C1 segment of cervical spinal cord (tissue), 14 donors: ENCODE data around the gene PTOV1.
"Not testable (repeated sequence)": the region's sequence is repeated elsewhere in the genome, so short reads cannot be mapped to it uniquely, and the experiment has no call there.

ENCODE experiments used
- DNase-seq, 14 donors: peaks; one replicate each; lab custom pipeline; 2025; lab: John Stamatoyannopoulos, UW

The PTOV1 gene

GRCh38 chr19:49817964-49818648, 32.9 kb upstream of the PTOV1 start, which contains the start of gene MED25:
TSS of gene MED25 (plus strand) at chr19:49818289. CDS start at chr19:49818342, 53 bp downstream.
- DNase-seq = peak; percentile 9 to 96 (median 86)

- peak in 1 of 14 donors; percentile 45 for DNase-seq
Observed at GRCh38 chr19:49818649-49819370, 32.1 kb upstream of the PTOV1 start.

GRCh38 chr19:49819452-49820115, 31.4 kb upstream of the PTOV1 start:
- DNase-seq = not testable (repeated sequence)

DNA sequence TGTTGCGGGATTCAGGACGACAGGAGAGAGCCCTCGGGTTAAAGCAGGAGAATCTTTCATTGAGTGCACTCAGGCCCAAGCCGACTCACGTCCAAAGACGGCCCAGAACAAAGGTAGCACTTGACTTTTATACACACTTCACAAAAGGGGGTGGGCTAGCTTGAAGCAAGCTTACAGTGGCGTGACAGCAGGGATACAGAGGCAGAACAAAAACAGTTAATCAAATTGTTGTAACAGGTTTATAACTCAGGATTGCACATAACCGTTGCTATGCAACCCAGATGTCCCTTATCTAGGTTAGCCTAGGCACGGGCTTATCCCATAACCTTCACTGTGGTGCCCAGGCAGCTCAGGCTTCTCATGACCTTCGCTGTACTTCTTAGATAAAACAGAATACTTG, 30.8 kb upstream of the PTOV1 start:
- DNase-seq = no peak

DNA sequence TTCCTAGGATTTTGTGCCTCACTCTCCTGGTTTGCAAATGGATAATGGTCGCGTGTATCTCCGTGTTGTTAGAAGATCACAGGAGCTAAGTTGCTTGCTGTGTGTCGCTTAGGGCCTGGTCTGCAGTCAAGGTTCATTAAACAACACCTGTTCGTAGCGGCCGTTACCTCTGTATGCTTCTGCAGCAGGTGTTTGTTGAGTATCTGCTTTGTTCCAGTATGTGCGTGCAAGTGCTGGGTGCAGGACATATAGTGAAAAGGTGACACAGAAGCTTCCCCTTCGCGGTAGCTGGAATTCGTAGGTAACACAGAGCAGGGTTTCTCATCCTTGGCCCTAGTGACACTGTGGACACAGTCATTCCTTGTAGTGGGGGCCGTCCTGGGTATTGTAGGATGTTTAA, 27.5 kb upstream of the PTOV1 start:
- DNase-seq = no peak

- DNase-seq = no peak
Observed at GRCh38 chr19:49824662-49825061, 26.3 kb upstream of the PTOV1 start.

DNA sequence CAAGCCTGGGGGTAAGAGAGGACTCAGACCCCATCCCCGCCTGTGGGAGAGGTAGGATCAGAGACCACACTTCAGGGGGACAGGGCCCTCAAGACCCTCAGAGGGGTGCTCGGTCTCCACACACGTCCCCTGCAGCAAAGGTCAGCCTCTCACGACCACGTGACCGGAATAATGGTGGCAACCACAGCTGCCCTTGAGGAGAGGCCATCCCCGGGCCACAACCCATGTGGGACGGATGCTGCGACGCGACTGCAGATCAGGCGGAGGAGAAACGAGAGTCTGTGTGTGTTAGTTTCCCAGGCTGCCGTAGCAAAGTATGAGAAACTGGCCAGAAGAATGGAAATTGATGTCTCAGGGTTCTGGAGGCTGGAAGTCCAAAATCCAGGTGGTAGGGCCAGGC, 23.9 kb upstream of the PTOV1 start:
- no peak for DNase-seq

- DNase-seq = no peak
Observed at GRCh38 chr19:49829200-49829599, 21.8 kb upstream of the PTOV1 start.

GRCh38 chr19:49829721-49830120, 21.2 kb upstream of the PTOV1 start:
- no peak for DNase-seq

DNA sequence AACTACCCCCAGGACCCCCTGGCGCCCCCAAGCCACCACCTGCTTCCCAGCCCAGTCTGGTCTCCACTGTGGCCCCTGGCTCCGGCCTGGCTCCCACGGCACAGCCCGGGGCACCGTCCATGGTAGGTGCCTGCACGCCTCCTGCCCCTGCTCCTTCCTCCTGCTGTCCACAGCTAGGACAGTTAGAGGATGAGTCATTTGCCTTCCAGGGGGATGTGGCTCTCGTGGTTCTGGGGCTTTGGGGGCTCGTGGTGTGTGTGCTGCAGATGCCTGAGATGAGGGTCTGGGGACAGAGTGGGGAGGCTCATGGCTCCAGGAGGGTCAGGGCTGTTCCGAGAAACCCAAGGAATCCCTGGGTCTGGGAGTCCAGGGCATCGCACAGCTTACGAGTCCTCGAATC, 20.2 kb upstream of the PTOV1 start:
- no peak for DNase-seq

GRCh38 chr19:49831592-49831991, 19.4 kb upstream of the PTOV1 start:
- DNase-seq = no peak

GRCh38 chr19:49832556-49832955, 18.4 kb upstream of the PTOV1 start:
- DNase-seq = no peak

GRCh38 chr19:49833599-49833998, 17.4 kb upstream of the PTOV1 start:
- DNase-seq = no peak

DNA sequence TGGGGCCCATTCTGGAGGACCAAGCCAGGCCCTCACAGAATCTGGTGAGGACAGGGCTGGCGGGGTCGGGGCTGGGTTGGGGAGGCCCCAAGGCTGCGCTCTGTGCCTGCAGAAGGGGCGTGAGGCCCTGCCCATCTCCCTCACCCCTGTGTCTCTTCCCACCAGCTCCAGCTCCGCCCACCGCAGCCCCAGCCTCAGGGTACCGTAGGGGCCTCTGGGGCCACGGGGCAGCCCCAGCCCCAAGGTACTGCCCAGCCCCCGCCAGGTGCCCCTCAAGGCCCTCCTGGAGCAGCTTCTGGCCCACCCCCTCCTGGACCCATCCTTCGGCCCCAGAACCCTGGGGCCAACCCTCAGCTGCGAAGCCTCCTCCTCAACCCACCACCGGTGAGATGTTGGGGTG, 15.4 kb upstream of the PTOV1 start:
- no peak for DNase-seq

DNA sequence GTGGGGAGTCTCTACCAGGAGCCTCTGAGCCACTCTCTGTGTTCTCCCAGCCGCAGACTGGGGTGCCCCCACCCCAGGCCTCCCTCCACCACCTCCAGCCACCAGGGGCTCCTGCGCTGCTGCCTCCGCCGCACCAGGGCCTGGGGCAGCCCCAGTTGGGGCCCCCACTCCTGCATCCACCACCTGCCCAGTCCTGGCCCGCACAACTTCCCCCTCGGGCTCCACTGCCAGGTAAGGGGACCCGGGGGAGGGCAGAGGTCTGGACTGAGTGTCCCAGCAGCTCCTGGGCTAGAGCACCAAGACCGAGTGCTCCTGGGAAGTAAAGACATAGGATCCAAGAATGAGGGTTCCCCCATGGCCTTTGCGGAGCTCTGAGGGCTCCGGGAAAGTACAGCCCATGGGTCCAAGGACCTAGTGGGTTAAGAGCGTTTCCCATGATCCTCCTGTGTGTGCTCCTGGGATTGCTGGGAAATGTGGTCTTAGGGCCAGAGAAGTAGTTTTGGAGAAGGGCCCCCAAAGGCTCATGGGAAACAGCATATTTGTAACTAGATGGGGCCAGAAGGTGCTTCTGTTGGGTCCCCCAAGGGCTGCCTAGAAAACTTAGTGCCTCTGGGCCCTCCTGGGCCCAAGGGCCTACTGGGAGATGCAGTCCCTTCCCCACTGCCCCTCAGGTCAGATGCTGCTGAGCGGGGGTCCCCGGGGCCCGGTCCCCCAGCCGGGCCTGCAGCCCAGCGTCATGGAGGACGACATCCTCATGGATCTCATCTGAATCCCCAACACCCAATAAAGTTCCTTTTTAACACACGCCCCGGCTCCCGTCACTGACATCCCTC, 14.6 kb upstream of the PTOV1 start:
- DNase-seq = no peak

DNA sequence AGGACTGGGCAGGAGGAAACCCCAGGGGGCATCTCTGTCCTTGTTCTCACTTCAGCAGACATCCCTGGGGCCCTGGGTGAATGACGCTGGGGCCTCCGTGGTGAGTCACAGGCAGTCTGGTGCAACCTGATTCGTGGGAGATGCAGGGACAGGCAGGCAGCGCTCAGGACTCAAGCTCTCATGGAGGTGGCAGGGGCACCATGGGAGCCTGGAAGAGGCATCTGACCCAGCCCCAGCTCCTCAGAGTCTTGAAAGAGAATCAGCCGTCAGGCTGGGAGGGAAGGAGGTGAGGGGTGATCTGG, 14.0 kb upstream of the PTOV1 start:
- no peak for DNase-seq

DNA sequence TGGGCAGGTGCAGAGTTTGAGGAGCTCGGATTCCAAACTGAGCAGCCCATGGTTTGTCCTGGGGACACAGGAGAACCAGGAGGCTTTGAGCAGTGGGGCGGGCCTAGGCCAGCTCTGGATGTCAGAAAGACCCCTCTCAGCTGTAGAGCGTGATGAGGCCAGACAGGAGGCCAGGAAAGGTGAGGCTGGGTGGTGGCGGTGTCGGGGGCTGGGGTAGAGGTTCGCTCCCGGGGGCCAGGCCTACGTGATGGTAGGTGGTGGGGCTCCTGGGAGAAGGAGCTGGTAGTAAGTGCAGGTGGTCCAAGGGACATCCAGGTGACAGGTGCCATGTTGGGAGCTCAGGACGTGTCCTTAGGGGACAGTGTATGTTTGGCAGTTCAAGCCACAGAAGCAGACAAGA, 13.5 kb upstream of the PTOV1 start:
- no peak for DNase-seq

DNA sequence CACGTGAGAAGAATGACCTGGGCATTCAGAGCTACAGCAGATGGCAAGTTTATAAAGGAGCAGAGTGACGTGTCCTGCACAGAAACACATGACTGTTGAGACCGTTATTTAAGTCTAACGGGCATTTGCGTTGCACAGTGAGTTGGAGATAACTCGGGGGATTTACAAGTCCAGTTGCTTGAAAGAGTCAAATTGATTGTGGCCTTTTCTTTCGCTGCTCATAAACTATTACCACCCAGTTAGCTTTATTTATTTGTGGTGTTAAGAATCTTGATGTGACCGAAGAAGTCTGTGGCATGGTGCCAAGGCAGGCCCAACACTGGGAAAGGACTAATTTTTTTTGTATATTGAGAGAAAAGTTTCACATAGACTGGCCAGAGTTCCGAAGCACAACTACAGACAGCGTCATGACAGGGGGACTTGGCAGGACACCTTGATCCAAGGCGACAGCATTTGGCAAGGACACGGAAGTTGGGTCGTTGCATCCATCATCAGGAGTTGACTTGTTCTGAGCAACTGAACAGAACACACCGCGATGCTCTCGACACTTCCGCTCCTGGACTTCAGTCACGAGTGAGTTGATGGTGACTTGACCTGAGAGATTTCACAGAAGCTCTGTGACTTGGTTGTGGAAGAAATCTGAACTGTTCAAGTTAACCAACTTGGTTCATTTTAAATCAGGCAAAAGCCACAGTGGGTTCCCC, 11.9 kb upstream of the PTOV1 start:
- no peak for DNase-seq

- no peak for DNase-seq
Observed at GRCh38 chr19:49839713-49840112, 11.2 kb upstream of the PTOV1 start.

DNA sequence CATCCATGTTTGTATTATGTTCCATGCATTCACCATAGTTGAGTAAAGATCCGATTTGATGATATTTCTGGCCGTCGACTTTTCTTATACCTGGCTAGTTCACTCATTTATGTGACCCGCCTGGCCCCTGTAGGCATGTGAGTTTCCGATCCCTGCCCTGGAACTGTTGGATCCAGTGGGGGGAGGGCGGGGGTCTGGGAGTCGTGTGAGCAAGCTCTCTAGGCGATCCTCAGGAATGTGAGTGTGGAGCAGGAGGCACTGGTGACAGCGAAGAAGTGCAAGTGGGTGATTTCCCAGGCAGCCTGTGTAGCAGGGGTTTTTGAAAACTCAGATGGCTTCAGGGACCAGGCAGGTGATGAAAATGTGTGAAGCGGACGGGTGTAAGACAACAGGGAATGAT, 10.6 kb upstream of the PTOV1 start:
- no peak for DNase-seq

GRCh38 chr19:49840736-49841249, 10.2 kb upstream of the PTOV1 start:
- no peak for DNase-seq
